Measurements from ENCODE around the gene CIDEB.

The CIDEB gene

DNA sequence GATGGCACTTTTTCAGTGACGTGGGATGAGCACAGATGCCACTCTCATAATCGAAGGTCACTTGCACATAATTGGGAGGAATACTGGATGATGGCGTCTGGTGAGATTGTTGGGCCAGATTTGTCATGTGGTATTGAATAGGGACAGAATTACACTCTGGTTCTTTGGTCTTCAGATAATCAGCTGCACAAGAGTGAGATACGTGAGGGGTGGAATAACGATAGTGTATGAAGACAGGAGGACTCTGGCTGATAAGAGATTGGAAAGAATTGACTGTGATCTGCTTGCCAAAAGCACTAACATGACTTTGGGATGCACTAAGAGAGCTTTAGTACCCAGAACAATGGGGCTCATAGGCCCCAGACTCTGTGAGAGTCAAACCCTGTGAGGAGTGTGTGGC is 29.4 kb downstream of the CIDEB start:
- no peaks in the 10 kb centered on the region for H3K4me1 ChIP-seq (ENCODE audit: insufficient read depth, low read length)
- no peak for DNase-seq
- TF ChIP-seq, protein P1, sequence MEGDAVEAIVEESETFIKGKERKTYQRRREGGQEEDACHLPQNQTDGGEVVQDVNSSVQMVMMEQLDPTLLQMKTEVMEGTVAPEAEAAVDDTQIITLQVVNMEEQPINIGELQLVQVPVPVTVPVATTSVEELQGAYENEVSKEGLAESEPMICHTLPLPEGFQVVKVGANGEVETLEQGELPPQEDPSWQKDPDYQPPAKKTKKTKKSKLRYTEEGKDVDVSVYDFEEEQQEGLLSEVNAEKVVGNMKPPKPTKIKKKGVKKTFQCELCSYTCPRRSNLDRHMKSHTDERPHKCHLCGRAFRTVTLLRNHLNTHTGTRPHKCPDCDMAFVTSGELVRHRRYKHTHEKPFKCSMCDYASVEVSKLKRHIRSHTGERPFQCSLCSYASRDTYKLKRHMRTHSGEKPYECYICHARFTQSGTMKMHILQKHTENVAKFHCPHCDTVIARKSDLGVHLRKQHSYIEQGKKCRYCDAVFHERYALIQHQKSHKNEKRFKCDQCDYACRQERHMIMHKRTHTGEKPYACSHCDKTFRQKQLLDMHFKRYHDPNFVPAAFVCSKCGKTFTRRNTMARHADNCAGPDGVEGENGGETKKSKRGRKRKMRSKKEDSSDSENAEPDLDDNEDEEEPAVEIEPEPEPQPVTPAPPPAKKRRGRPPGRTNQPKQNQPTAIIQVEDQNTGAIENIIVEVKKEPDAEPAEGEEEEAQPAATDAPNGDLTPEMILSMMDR (IDR thresholded peaks at IDR 0.05; ENCODE audit: borderline replicate concordance, extremely low read depth, low read length, poor library complexity, severe bottlenecking), result no peak
- no peak for TF ChIP-seq EZH2 (IDR thresholded peaks at IDR 0.05; ENCODE audit: borderline replicate concordance, low read depth, low read length, severe bottlenecking)
- no peaks in the 10 kb centered on the region for H3K36me3 ChIP-seq (ENCODE audit: insufficient read depth, low read length)
- no peak overlapping the region for H3K4me2 ChIP-seq (ENCODE audit: insufficient read depth, low read length)
- H3K9me3 ChIP-seq (ENCODE audit: insufficient read depth, low read length, severe bottlenecking), result no peaks in the 10 kb centered on the region
- H3K27ac ChIP-seq (ENCODE audit: low read length), result no peak overlapping the region
- ATAC-seq (ENCODE audit: insufficient read depth, low read depth), result no peak
- no peak overlapping the region for H2AFZ ChIP-seq (ENCODE audit: low read depth, low read length)
- H3K27me3 ChIP-seq (ENCODE audit: insufficient read depth, low read length, poor library complexity), result no peaks in the 10 kb centered on the region
- no peak overlapping the region for H3K9ac ChIP-seq (ENCODE audit: low read depth, low read length)
- H4K20me1 ChIP-seq (ENCODE audit: insufficient read depth, low read length), result no peaks in the 10 kb centered on the region
- H3K4me3 ChIP-seq (ENCODE audit: low read depth in 1 of 2, low read length in 2 of 2), result no peak overlapping the region
- H3K79me2 ChIP-seq (ENCODE audit: insufficient read depth, low read length), result no peaks in the 10 kb centered on the region

DNA sequence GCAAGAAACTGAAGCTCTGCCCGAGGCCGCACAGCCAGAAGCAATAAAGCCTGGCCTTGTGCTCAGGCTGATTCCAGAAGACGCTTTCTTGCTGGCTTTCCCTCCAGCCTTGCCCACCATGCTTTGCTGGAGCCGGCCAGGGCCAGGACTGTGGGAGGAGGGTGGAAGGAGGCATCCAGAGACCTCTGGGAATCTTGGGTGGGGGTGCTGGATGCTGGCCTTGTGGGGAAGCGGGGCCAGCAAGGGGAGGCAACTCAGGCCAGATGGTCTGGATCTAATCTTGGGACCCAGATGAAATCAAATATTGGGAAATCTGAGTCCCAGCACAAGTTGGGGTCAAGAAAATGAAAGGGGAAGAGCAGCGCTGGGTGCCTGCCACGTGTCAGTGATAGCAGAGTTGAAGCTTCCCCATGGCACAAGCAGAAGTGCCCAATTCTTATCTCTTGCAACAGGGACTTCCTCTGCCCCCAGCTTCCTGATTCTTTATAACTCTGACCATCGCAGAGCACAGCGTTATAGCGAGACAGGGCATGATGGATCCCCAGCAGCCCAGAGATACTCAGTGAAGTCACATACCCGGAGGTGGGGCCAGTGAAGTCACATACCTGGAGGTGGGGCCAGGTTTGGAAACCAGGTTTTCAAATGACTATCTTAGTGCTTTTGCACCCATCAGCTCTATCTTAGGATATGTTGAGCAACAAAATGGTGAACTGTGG is 30.0 kb downstream of the CIDEB start:
- Histone ChIP-seq H3K27ac (ENCODE audit: low read length) (no peak overlapping the region), H3K4me2 (ENCODE audit: insufficient read depth, low read length) (no peak overlapping the region), H3K4me3 (ENCODE audit: low read depth in 1 of 2, low read length in 2 of 2) (no peak overlapping the region), H2AFZ (ENCODE audit: low read depth, low read length) (no peak overlapping the region), H3K4me1 (ENCODE audit: insufficient read depth, low read length) (peaks cover 1% of the 10 kb centered on the region), H3K9me3 (ENCODE audit: insufficient read depth, low read length, severe bottlenecking) (no peaks in the 10 kb centered on the region), H3K79me2 (ENCODE audit: insufficient read depth, low read length) (no peaks in the 10 kb centered on the region), H3K36me3 (ENCODE audit: insufficient read depth, low read length) (no peaks in the 10 kb centered on the region), H3K27me3 (ENCODE audit: insufficient read depth, low read length, poor library complexity) (no peaks in the 10 kb centered on the region), H3K9ac (ENCODE audit: low read depth, low read length) (no peak overlapping the region), H4K20me1 (ENCODE audit: insufficient read depth, low read length) (no peaks in the 10 kb centered on the region)
- no peak for ATAC-seq (ENCODE audit: insufficient read depth, low read depth)
- TF ChIP-seq, protein P1 (IDR thresholded peaks at IDR 0.05; ENCODE audit: borderline replicate concordance, extremely low read depth, low read length, poor library complexity, severe bottlenecking), result no peak
- no peak for TF ChIP-seq EZH2 (IDR thresholded peaks at IDR 0.05; ENCODE audit: borderline replicate concordance, low read depth, low read length, severe bottlenecking)
- no peak for DNase-seq

DNA sequence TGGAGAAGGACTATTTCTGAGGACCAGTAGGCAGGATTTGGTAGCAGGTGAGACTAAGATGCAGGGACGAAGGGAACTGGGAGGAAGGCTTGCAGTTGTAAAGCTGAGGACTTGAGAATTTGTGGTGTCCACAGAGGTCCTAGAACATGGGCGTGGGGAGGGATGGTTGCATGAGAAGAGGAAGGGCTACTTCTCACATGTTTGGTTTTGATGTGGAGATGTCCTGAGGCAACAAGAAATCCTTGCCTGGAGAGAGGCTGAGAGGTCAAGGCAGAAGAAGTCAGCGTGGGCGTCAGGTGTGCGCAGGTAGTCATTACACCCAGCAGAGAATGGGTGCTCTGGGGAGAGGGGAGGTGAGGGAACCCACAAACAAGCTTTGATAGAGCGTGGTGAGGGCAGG is 30.7 kb downstream of the CIDEB start:
- H2AFZ ChIP-seq (ENCODE audit: low read depth, low read length), result no peak overlapping the region
- TF ChIP-seq EZH2 (IDR thresholded peaks at IDR 0.05; ENCODE audit: borderline replicate concordance, low read depth, low read length, severe bottlenecking), result no peak
- TF ChIP-seq, protein P1 (IDR thresholded peaks at IDR 0.05; ENCODE audit: borderline replicate concordance, extremely low read depth, low read length, poor library complexity, severe bottlenecking), result no peak
- ATAC-seq (ENCODE audit: insufficient read depth, low read depth), result no peak
- H3K9ac ChIP-seq (ENCODE audit: low read depth, low read length), result no peak overlapping the region
- no peaks in the 10 kb centered on the region for H3K9me3 ChIP-seq (ENCODE audit: insufficient read depth, low read length, severe bottlenecking)
- 0 out of 2 replicates have a peak, but pooled peaks cover under 1% of the 10 kb centered on the region for H3K79me2 ChIP-seq (ENCODE audit: insufficient read depth, low read length)
- H3K4me2 ChIP-seq (ENCODE audit: insufficient read depth, low read length), result no peak overlapping the region
- no peaks in the 10 kb centered on the region for H3K27me3 ChIP-seq (ENCODE audit: insufficient read depth, low read length, poor library complexity)
- peaks cover 8% of the 10 kb centered on the region for H3K4me1 ChIP-seq (ENCODE audit: insufficient read depth, low read length)
- no peak overlapping the region for H3K4me3 ChIP-seq (ENCODE audit: low read depth in 1 of 2, low read length in 2 of 2)
- no peaks in the 10 kb centered on the region for H3K36me3 ChIP-seq (ENCODE audit: insufficient read depth, low read length)
- DNase-seq, result no peak
- H4K20me1 ChIP-seq (ENCODE audit: insufficient read depth, low read length), result no peaks in the 10 kb centered on the region
- no peak overlapping the region for H3K27ac ChIP-seq (ENCODE audit: low read length)
